ENCODE measurements around the gene SALL4.
"Not testable (repeated sequence)": the region's sequence is repeated elsewhere in the genome, so short reads cannot be mapped to it uniquely, and the experiment has no call there.

The SALL4 gene

DNA sequence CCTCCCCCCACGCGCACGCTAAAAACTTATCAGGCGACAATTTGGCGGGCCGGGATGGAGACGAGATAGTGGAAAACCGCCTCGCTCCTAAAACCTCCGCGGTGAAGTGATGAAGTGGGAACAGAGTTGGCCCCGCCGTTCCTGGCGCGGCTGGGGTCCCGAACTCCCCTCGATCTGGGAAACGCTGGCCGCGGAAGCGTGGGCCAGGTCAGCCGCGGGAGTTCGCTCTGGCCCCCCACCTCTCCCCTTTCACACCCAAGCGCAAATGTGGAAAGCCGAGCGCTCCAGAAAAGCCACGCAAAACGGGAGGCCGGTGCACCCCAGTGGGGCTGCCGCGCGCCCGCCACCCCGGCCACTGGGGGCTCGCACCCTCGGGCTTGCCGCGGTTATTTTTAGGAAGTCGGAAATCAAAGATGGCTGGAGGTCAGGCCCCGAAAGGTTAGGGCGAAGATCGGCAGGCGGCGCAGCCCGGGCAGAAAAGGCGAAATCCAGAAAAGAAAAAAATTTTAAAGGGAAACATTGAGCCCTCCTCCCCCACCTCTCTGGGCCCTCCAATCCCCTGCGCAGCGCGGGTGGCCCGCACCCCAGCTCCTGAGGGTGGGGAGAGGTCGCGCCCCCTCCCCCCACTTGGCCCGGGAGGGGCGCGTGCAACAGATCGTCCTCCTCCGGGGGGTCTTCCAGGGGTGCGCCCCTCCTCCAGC lies 1.0 kb downstream of the SALL4 start:
- no peak for DNase-seq

DNA sequence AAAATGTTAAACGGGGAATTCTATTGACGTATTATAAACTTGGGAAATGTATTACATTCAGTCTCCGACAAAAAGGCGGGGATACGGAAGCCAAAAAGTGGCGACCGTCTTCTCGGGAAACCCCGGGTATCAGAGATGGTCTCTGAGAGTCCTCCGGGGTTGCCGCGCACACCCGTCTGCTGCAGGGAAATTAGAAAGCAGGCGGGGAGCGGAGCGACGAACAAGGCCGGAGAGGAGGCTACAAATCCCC lies 1.5 kb downstream of the SALL4 start:
- no peak for DNase-seq

DNA sequence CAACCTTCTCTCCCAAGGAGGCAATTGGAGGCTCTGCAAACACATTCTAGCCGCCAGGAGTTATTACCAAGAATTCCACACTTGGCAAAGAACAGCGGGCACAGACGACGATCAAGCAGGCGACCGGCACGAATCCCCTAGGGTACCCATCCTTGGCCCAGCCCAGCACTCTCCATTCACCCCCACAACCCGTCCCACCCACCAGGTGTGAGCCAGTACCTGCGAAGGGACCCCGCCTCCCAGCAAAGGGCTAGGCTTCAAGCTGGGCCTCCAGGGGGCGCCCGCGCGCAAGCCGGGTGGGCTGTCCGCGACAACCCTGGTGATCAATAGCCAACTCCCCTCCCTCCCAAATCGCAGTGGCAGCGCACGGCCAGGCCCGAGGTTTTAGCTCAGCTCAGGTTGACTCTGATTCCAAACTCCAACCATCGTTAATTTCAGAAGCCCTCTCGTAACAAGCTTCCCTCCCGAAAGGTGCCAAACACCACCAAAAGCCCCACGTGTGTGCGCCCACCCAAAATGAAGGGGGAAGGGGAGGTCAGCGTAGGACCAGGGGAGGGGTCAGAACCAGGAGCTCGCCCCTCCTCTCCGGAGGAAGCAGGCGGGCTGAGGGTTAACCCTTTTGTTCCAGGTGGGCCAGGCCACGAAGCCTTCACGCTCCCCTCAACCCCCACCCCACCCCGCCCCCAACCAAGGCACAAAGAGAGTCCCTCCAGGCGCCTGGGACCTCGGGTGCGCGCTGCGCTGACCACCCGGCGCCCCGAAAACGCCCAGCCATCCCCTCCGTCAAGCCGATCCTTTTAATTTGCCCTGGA lies 2.1 kb downstream of the SALL4 start:
- peak; percentile 57 for DNase-seq

DNA sequence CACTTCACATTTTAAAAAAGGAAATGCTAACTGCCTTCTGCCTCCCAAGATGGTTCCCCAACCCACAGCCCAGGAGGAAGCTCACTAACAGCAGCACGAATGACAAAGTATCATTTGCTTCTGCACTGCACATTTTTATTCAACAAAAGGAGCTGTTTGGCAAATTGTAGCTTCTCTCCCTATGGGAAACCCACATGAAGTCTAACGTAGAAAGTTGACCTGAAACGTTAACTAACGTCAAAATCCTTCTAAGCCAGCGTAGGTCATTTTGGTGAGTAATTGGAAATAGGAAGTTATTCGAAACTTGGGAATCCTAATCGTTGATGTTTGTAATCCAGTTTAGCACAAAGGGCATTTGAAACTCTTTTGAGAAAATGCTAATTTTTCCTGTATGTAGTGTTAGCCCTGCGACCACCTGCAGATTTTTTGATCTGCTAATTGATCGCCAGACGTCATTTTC lies 2.9 kb downstream of the SALL4 start:
- no peak for DNase-seq

- DNase-seq, result no peak
Measured at GRCh38 chr20:51797357-51798025, 4.8 kb downstream of the SALL4 start.

DNA sequence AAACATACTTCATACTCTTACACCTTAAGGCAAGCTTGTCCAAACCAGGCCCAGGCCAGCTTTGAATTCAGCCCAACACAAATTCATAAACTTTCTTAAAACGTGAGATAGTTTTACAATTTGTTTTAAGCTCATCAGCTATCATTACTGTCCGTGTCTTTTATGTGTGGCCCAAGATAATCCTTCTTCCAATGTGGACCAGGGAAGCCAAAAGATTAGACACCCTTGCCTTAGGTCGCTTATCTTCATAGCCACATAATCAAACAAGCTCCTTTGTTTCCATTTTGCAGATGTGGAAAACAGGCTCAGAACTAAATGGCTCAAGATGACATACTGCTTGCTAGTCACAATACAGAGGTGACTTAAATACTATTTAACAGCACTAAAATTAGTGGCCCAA lies 6.0 kb downstream of the SALL4 start:
- DNase-seq, result no peak

DNA sequence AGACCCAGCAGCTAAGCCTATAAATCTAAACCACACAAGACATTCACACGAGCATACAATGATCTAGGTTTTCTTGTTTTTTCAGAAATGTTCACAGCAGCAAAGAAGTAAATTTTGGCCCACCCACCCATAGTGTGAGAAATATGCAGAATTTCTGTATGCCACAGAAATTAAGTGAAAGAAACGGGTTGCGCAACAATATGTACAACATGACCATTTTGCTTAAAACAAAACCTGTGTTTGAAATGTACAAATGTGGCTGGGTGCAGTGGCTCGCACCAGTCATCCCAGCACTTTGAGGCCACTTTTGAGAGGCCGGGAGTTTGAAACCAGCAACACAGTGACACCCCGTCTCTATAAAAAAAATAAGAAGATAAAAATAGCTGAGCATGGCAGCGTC lies 9.4 kb downstream of the SALL4 start:
- no peak for DNase-seq

- DNase-seq, result no peak
Measured at GRCh38 chr20:51791626-51792025, 10.7 kb downstream of the SALL4 start.

DNA sequence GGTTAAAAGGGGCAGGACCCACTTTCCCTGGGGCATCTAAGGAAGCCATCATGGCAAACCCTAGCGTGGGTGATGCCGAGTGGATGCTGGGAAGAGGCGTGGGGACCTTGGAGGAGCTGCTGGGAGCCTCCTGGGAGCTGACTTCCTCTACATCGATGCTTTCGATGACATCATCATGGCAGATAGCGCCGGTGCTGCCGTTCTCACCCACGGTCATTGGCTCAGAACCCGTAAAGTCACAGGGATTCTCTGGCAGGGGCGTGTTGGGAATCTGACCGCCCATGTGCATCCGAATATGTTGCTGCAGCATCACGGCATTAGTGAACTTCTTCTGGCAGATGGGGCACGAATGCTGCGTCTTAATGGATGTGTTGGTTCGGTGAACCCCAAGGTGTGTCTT lies 12.1 kb downstream of the SALL4 start:
- no peak for DNase-seq

DNA sequence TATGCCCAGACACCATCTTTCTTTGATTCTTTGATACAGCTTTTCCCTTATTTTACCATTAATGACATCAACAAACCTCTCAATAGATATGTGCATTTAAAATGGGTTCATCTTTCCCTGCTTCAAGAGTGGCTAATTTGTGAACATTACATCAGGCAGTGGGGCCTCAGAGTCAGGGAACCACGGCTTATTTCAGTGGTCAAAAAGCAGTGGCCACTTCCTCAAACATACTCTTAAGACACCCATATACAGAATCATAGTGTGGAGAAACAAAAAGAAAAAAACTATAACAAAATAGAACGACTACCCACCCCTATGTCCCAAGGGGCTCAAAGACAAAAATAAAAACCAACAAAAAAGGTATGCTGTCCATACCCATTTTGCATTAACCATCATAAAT lies 12.9 kb downstream of the SALL4 start:
- no peak for DNase-seq

- DNase-seq, result no peak
Measured at GRCh38 chr20:51788822-51789221, 13.5 kb downstream of the SALL4 start.

- DNase-seq, result no peak
Measured at GRCh38 chr20:51784299-51784698, 18.0 kb downstream of the SALL4 start.

GRCh38 chr20:51778229-51778759 lies 24.0 kb downstream of the SALL4 start:
- not testable (repeated sequence) for DNase-seq

GRCh38 chr20:51775241-51775640 lies 27.1 kb downstream of the SALL4 start:
- no peak for DNase-seq

DNA sequence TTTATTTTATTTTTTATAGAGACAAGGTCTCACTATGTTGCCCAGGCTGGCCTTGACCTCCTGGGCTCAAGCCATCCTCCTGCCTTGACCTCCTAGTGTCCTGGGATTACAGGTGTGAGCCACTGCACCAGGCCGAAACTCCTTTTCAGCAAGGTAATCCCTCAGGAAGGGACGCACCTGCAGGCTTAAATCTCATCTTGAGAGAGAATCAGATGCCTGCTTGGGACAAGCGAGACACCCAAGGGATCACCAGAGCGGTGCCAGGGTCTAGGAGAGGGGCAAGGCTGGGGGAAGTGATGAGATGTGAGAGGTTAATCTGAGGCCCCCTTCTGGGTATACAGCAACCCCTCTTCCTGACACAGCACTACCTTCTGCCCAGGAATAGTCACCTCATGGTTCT lies 30.1 kb downstream of the SALL4 start:
- no peak for DNase-seq

DNA sequence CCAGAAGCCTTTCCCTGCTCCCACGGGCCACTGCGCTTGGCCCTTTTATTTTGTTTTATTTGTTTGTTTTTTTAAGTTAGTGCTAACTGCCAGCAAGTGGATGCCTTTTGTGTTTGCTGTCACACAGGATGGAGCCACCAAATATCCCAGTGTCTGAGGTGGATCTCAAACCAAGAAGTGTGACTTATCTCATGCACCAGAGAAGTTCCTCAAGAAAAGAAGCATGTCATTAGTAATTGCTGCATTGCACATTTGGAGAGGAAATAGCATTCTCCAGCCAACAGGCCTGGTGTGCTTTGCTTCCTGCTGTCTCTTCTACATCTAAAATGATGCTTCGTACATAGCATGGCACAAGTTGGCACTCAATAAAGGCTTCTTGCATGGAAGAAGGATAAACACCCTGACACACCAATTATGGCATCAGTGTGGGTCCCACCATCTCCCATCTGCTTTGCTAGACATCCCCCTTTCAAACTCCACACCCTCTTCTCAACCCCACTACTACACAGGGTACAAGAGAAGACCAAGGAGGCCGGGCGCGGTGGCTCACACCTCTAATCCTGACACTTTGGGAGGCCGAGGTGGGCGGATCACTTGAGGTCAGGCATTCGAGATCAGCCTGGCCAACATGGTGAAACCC lies 32.2 kb downstream of the SALL4 start:
- no peak for DNase-seq

DNA sequence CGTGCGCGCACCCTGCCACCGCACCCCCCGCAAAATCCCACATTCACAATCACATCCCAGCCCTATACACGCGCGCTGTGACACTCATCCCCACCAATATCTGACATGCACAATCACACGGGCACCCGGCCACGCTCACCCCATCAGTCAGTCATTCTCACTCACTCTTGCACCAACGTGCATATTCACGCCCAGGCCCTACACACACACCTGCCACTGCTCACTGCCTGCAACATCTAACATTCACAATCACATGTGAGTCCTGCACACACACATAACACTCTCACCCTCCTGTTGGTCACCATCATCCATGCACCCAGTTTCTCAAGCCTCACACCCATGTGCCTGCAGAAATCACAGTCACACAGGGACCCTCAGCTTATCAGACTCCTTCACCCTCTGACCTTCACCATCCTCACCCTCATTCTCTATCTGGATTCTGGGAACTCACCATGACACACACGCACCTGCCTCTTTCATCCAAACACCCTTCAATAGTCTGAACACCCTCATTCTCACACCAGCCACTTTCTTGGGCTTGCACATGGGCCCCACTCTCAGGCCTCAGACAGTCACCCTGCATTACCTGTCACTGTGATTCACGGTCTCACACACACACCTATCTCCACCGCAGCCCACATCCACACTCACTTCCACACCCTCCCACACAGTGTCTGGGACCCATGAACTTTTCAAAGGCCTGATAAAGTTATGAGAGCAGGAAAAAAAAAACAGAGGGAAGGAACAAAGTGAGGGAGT lies 33.4 kb downstream of the SALL4 start:
- DNase-seq, result peak; percentile 4

GRCh38 chr20:51767867-51768758 lies 34.2 kb downstream of the SALL4 start, which contains the start of gene ATP9A:
TSS of gene ATP9A (minus strand) at chr20:51768390. CDS start at chr20:51768369, 21 bp downstream.
- DNase-seq, result no peak

DNA sequence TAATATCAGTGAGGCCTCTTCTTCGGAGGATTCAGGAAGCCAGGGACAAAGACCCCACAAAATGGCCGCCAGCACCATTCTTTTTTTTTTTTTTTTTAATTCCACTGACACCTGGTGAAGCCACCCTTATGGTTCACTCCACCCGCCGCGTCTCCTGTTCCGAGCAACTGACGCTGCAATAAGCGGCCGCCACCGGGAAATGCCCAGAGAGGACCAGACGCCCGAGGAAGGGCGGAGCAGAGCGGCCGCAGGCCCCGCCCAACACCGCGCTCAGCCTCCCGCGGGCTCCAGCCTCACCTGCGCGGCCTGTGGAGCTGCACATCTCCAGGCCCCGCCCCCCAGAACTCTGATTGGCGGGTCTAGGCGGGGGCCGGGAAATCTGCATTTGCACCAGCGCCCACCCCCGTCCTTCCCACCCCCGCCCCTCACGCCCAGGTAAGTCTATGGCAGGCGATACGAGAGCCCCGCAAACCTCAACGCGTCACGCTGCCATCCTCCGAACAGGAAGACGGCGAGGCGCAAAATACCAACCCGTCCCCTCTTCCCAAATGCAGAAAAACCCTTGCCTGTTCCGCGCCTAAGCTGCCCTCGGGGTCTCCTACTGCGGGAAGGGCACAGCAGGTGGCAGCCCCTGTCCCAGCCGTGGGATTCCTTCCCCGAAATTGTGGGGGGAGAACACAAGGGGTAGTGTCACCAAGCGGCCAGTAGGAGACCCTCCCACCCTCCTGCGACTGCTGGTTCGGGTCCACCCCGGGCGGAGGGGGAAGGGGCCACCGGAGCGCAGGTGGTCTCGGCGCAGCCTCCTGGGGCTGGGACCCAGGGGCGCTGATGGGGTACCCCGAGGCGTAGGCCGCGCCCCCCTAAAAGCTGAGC lies 35.1 kb downstream of the SALL4 start:
- DNase-seq, result peak; percentile 43

DNA sequence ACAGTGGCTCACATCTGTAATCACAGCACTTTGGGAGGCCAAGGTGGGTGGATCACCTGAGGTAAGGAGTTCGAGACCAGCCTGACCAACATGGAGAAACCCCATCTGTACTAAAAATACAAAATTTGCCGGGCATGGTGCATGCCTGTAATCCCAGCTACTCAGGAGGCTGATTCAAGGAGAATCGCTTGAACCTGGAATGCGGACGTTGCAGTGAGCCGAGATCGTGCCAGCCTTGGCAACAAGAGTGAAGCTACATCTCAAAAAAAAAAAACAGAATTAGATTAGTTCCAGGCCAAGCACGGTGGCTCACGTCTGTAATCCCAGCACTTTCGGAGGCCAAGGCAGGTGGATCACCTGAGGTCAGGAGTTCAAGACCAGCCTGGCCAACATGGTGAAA lies 36.9 kb downstream of the SALL4 start:
- not testable (repeated sequence) for DNase-seq
